ENCODE measurements around the gene CDK3.
A peak's percentile ranks its signal among the peaks of the same experiment; 100 is the strongest.

Gene CDK3

GRCh38 chr17:75991396-75991795 lies 9.3 kb upstream of the CDK3 start:
- no peak for DNase-seq (ENCODE audit: low read depth)

GRCh38 chr17:75994802-75995370 lies 5.8 kb upstream of the CDK3 start:
- DNase-seq (ENCODE audit: low read depth) = no peak

DNA sequence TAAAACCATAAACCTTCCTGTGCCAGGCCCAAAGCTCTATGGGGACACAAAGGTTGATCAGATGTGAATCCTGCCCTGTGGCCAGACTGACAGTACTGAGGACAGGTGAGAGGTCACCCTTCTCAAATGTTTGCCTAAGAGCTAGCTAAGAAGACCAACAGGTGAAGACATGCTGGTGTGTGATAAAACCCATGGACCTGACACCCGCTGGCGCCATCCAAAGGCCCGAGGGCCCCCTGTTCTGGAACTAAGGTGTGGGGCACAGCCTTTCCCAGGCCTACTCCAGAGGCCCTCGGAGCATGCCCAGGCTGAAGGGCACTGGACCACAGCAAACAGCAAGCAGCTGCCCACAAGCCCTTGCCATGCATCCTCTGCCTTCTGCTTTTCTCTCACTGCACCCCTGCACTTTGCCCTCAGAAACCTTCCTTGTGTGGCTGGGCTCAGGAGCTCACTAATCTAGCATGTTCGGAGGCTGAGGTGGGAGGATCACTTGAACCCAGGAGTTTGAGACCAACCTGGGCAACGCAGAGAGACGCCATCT lies 5.2 kb upstream of the CDK3 start:
- no peak for DNase-seq (ENCODE audit: low read depth)

DNA sequence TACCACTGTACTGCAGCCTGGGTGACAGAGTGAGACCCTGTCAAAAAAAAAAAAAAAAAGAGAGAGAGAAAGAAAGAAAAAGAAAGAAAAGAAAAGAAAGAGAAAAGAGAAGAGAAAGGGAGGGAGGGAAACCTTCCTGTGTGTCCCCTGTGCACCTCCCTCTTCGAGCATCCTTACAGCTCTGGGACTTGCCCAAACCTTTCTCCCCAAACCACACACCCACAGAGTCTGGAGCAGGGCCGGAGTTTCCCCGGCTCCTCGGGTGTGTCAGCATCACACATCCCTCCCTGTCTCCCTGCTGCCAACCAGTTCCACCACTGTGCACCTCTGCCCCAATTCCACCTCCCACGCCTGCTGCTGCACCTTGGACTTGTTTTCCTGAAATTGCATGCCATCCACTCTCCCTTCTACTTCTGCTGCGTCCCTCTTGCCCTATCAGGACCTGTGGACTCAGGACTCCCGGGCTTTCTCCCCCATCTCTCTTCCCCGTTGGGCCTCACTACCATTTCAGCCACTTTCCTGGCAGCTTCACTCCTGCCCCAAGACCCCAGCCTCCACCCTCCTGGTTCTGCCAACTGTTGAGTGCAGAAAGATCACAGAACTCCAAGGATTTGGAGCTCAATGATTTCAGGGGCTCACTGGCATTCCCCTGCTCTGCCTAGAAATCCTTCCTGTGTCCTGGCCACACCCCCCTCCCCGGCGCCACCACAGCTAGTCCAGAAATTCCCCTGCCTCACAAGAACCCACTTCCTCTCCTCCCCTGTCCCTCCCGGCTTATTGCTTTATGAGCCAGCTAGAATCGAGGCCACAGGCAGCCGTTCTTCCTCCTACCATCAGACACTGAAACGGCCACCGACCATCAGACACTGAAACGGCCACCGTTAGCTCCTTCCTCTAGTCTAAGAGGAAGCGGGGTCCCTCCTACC lies 3.7 kb upstream of the CDK3 start:
- no peak for DNase-seq (ENCODE audit: low read depth)

DNA sequence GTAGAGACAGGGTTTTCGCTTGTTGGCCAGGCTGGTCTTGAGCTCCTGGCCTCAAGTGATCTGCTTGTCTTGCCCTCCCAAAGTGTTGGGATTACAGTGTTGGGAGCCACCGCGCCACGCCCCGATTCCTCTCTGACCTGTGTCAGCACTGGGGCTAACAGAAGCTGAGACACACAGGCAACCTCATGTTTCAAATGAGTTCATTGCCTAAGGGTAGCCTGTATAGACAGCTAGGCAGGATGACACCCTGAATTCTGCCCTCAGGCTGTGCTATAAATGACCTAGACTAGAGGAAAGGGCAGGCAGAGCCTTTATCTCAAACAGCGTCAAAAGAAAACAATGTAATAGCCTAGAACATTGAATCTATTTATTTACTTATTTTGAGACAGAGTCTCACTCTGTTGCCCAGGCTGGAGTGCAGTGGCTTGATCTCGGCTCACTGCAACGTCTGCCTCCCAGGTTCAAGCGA lies 2.3 kb upstream of the CDK3 start:
- DNase-seq (ENCODE audit: low read depth) = no peak

DNA sequence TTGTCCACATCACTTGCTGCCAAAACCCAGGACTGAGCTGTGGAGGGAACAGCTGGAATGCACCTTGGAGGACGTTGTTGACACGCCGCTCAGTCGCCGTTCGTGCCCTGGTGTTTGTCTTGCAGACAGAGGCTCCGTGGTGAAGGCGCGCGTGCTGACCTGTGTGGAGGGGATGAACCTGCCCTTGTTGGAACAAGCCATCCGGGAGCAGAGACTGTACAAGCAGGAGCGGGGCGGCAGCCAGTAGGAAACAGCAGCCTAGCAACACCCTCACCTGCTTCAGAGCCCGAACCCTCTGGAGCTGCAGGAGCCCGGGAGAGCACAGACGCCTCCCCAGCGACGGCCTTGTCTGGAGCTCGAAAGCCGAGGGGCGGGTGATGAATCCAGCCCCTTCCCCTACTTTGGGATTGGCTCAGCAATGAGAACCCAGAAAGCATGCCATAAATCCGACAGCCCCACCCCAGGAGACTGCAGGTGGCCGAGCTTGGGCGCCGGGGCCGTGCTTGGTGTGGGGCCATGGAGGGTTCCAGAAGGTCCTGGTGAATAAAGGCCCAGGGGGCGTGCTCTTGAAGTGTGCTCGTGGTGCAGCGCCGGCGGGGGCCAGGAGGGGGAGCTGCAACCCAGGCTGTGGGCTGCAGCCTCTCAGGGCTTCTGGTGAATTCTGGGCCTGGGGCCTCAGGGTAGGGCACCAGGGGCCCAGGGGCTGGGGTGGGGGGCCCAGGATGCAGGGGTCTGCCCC lies 470 bp upstream of the CDK3 start:
- DNase-seq (ENCODE audit: low read depth) = no peak

DNA sequence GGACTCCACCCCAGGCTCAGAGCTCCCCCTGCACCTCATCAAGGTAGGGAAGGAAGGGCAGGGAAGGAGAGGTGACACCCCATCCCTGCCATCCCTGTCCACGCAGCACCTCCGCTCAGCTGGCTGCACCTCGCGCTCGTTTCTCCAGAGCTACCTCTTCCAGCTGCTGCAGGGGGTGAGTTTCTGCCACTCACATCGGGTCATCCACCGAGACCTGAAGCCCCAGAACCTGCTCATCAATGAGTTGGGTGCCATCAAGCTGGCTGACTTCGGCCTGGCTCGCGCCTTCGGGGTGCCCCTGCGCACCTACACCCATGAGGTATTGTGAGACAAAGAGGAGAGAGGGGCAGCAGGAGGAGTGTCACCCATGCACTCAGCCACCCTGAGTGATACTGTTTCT lies 1.4 kb downstream of the CDK3 start:
- DNase-seq (ENCODE audit: low read depth) = no peak

DNA sequence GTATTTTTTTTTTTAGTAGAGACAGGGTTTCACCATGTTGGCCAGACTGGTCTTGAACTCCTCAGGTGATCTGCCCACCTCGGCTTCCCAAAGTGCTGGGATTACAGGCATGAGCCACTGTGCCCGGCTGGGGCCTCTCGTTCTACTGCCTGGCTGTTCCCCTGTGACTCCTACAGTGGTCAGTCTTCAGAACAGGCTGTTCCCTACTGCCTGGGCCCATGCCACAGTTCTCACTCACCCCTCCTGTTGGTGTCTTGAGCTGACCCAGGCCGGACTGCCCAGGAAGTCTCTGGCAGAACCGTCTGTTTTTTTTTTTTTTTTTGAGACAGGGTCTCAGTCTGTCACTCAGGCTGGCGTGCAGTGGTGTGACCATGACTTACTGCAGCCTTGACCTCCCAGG lies 3.3 kb downstream of the CDK3 start:
- DNase-seq (ENCODE audit: low read depth) = no peak

- DNase-seq (ENCODE audit: low read depth) = no peak
Observed at GRCh38 chr17:76004750-76005262, 4.2 kb downstream of the CDK3 start.

GRCh38 chr17:76005263-76006149 lies 4.9 kb downstream of the CDK3 start:
- peak; percentile 26 for DNase-seq (ENCODE audit: low read depth)

GRCh38 chr17:76007131-76007849 lies 6.6 kb downstream of the CDK3 start:
- DNase-seq (ENCODE audit: low read depth) = no peak

GRCh38 chr17:76007850-76008165 lies 7.2 kb downstream of the CDK3 start:
- DNase-seq (ENCODE audit: low read depth) = no peak

DNA sequence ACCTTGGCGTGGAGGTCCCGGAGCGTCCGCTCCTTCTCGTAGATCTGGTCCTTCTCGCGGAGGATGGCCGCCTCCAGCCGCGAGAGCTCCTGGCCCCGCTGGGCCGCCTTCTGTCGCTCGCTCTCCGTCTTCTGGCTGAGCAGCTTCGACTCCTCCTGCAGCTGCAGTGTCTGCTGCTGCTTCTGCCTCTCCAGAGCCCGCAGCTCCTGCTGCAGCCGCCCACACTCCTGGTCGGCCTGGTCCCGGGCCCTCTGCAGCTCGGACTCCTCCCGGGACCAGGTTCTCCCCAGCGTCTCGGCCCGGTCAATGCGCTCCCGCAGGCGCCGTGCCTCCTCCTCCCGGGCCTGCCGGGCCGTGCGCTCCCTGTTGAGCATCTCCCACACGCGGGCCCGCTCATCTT lies 7.6 kb downstream of the CDK3 start:
- no peak for DNase-seq (ENCODE audit: low read depth)

DNA sequence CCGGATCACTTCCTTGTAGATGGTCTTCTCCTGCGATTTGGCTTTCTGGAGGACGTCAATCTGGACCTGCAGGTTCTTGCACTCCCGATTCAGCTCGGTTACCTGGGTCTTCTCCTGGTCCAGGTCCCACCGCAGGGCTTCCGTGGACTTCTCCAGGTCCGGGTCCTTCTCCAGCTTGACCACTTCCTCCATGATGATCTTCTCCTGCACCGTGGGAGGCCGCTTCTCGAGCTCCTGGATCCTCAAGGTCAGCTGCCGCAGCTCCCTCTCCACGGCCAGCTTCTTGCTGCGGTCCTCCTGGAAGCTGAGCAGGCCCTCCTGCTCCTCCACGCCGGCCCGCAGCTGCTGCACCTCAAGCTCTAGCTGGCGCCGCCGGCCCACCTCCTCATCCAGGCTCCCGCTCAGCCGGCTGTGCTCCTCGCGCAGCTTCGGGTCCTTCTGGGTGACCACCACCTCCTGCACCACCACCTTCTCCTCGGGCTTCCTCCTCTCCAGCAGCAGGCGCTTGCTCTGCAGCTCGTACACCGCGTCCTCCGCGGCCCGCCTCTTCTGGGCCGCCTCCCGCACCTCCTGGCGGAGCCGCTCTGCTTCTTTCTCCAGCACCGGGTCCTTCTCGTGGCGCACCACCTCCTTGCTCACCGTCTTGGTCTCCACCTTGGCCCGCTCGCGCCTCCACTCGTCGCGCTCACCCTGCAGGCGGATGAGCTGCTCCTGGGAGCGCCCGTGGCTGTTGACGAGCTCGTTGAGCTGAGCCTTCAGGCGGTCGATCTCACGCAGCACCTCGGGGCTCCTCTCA lies 8.2 kb downstream of the CDK3 start:
- no peak for DNase-seq (ENCODE audit: low read depth)

GRCh38 chr17:76009447-76009846 lies 8.8 kb downstream of the CDK3 start:
- DNase-seq (ENCODE audit: low read depth) = no peak

GRCh38 chr17:76009969-76010661 lies 9.5 kb downstream of the CDK3 start:
- DNase-seq (ENCODE audit: low read depth) = no peak

- no peak for DNase-seq (ENCODE audit: low read depth)
Observed at GRCh38 chr17:76011951-76012350, 11.3 kb downstream of the CDK3 start.

DNA sequence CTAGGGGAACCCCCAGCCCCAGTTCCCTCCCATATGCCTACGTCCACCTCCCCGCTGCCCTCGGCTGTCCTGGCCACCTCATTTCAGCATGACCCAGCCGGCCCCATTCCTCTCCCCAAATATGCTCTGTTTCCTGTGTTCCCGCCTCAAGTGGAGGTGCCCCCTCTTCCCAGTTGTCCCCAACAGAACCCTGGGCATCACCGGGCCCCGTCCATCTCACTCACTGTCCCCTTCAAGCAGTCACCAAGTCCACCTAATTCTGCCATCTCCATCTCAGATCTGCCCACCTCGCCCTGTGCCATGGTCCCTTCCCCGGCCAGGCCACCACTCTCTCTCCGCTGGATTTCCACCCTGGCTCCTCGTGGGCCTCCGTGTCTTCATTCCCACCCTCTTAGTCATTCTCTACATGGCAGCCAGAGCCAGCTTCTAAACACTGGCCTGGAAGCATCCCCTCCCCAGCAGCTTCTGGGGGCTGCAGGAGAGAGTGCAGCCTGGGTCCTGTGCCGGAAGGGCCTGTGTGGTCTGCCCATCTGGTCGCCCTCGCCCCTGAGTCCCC lies 12.8 kb downstream of the CDK3 start:
- no peak for DNase-seq (ENCODE audit: low read depth)
